Glutamatergic neuron (in vitro differentiated cells): ENCODE measurements around the gene USP44. TPM values are rescaled to one million over a fixed set of nuclear protein-coding genes. Genes with fewer than 3 reads are reported as not detected.

Experiments used
- DNase-seq: peaks from one replicate; pipeline ENCODE4 v3.0.0; 2022
- H3K27ac Mint-ChIP-seq: one replicate; pipeline ENCODE4 v1.8.0; 2020; ENCODE audit warnings: mild to moderate bottlenecking, mixed read lengths, inconsistent platforms; ENCODE audit not compliant: unreplicated experiment
- H3K27me3 Mint-ChIP-seq: one replicate; pipeline ENCODE4 v1.8.0; 2020; ENCODE audit warnings: mild to moderate bottlenecking, moderate library complexity, mixed read lengths, inconsistent platforms; ENCODE audit not compliant: unreplicated experiment
- H3K36me3 Mint-ChIP-seq: one replicate; pipeline ENCODE4 v1.8.0; 2020; ENCODE audit warnings: mild to moderate bottlenecking, mixed read lengths, inconsistent platforms; ENCODE audit not compliant: unreplicated experiment
- H3K4me1 Mint-ChIP-seq: one replicate; pipeline ENCODE4 v1.8.0; 2020; ENCODE audit warnings: mild to moderate bottlenecking, low read depth, mixed read lengths, inconsistent platforms; ENCODE audit not compliant: unreplicated experiment
- H3K4me3 Mint-ChIP-seq: one replicate; pipeline ENCODE4 v1.8.0; 2020; ENCODE audit warnings: mild to moderate bottlenecking, mixed read lengths, inconsistent platforms; ENCODE audit not compliant: unreplicated experiment
- H3K9me3 Mint-ChIP-seq: one replicate; pipeline ENCODE4 v1.8.0; 2020; ENCODE audit warnings: mild to moderate bottlenecking, moderate library complexity, mixed read lengths, inconsistent platforms; ENCODE audit not compliant: unreplicated experiment
- total RNA-seq: library from RNA; stranded (reverse); fragmentation: NEBNext Ultra II Directional; extraction: Animal tissue kit (Norgen Biotek cat#: 25700); gene quantifications from one replicate; pipeline ENCODE4 v1.2.1, GENCODE V29; 2021; ENCODE audit not compliant: unreplicated experiment
- TF ChIP-seq, protein P1 (sequence below): fragments of 200-600 bp; sonication (generic); IDR thresholded peaks from one replicate; pipeline ENCODE4 v1.5.0; 2021; ENCODE audit not compliant: partially characterized antibody, unreplicated experiment

Gene USP44
- total RNA-seq, 1 donor from 2014 or later, result 2.7 TPM

- Mint-ChIP-seq H3K4me3 (no peak overlapping the region), H3K9me3 (no peaks in the 10 kb centered on the region), H3K27ac (no peak overlapping the region), H3K4me1 (no peaks in the 10 kb centered on the region), H3K36me3 (no peaks in the 10 kb centered on the region), H3K27me3 (no peaks in the 10 kb centered on the region)
- no peak for DNase-seq
- TF ChIP-seq, protein P1, sequence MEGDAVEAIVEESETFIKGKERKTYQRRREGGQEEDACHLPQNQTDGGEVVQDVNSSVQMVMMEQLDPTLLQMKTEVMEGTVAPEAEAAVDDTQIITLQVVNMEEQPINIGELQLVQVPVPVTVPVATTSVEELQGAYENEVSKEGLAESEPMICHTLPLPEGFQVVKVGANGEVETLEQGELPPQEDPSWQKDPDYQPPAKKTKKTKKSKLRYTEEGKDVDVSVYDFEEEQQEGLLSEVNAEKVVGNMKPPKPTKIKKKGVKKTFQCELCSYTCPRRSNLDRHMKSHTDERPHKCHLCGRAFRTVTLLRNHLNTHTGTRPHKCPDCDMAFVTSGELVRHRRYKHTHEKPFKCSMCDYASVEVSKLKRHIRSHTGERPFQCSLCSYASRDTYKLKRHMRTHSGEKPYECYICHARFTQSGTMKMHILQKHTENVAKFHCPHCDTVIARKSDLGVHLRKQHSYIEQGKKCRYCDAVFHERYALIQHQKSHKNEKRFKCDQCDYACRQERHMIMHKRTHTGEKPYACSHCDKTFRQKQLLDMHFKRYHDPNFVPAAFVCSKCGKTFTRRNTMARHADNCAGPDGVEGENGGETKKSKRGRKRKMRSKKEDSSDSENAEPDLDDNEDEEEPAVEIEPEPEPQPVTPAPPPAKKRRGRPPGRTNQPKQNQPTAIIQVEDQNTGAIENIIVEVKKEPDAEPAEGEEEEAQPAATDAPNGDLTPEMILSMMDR, result no peak
Observed at GRCh38 chr12:95506707-95507523, 44.4 kb downstream of the USP44 start.

GRCh38 chr12:95505039-95505438, 46.2 kb downstream of the USP44 start:
- Mint-ChIP-seq H3K36me3 (no peaks in the 10 kb centered on the region), H3K9me3 (no peaks in the 10 kb centered on the region), H3K27ac (no peak overlapping the region), H3K4me1 (no peaks in the 10 kb centered on the region), H3K27me3 (no peaks in the 10 kb centered on the region), H3K4me3 (no peak overlapping the region)
- DNase-seq, result no peak
- TF ChIP-seq, protein P1, result no peak

DNA sequence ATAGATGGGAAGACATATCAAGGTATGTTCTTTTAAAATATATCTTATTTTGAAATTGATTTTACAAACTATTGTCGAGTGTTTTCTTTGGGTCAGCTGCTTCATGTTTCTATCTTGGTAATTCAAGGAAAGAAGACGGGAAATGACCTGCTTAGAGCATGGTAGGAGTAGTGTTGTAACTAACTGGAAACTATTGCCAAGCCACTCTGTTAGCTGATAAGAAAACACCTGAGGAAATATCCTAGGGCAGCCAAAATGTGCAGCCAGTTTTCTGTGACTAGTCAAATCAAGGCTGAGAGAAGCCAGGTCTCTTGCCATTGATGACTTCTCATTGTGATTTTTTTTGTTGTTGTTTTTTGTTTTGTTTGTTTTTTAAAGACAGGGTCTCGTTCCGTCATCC, 47.1 kb downstream of the USP44 start:
- H3K36me3 Mint-ChIP-seq, result peaks cover 3% of the 10 kb centered on the region
- no peak overlapping the region for H3K4me3 Mint-ChIP-seq
- DNase-seq, result no peak
- no peaks in the 10 kb centered on the region for H3K9me3 Mint-ChIP-seq
- TF ChIP-seq, protein P1, result no peak
- no peak overlapping the region for H3K27ac Mint-ChIP-seq
- H3K27me3 Mint-ChIP-seq, result no peaks in the 10 kb centered on the region
- H3K4me1 Mint-ChIP-seq, result no peaks in the 10 kb centered on the region

DNA sequence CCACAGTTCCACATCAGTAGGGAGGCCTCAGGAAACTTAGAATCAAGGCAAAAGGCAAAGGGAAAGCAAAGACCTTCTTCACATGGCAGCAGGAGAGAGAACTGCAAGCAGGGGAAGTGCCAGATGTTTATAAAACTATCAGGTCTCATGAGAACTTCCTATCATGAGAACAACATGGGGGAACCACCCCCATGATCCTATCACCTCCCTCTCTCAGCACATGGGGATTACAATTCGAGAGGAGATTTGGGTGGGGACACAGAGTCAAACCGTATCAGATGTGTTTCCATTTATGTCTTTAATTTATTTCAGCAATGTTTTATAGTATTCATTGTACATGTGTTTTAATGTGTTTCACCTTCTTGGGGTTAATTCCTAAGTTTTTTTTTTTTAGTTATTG, 51.5 kb downstream of the USP44 start:
- H3K27me3 Mint-ChIP-seq, result peaks cover 5% of the 10 kb centered on the region

GRCh38 chr12:95498968-95499367, 52.3 kb downstream of the USP44 start:
- Mint-ChIP-seq H3K27ac (no peak overlapping the region), H3K36me3 (peaks cover 10% of the 10 kb centered on the region)

More for the DNA sequence above, 51.5 kb downstream of the USP44 start:
- Mint-ChIP-seq H3K27ac (no peak overlapping the region), H3K4me1 (no peaks in the 10 kb centered on the region), H3K36me3 (peaks cover 10% of the 10 kb centered on the region), H3K4me3 (no peak overlapping the region), H3K9me3 (no peaks in the 10 kb centered on the region)
- DNase-seq, result no peak
- TF ChIP-seq, protein P1, result no peak

More at GRCh38 chr12:95498968-95499367, 52.3 kb downstream of the USP44 start:
- Mint-ChIP-seq H3K4me1 (no peaks in the 10 kb centered on the region), H3K27me3 (peaks cover 5% of the 10 kb centered on the region), H3K4me3 (no peak overlapping the region), H3K9me3 (no peaks in the 10 kb centered on the region)
- TF ChIP-seq, protein P1, result no peak
- no peak for DNase-seq
